HEK293T (cell line): ENCODE measurements around the gene ACADSB.

Source experiments
- BHLHE40 ChIP-seq: fragments of 450-650 bp; IDR thresholded peaks from 2 replicates; pipeline ENCODE4 v1.6.1; 2016; ENCODE audit warnings: mild to moderate bottlenecking, moderate library complexity, borderline replicate concordance
- ELF4 ChIP-seq: fragments of 450-650 bp; IDR thresholded peaks from 2 replicates; pipeline ENCODE4 v1.6.1; 2017; ENCODE audit warnings: antibody characterized with exemption
- FOXA1 ChIP-seq: fragments of 450-650 bp; IDR thresholded peaks from 2 replicates; pipeline ENCODE4 v1.6.1; 2016; ENCODE audit warnings: mild to moderate bottlenecking
- FOXK2 ChIP-seq: fragments of 450-650 bp; IDR thresholded peaks from 2 replicates; pipeline ENCODE4 v1.6.1; 2016; ENCODE audit warnings: mild to moderate bottlenecking
- FOXM1 ChIP-seq: fragments of 450-650 bp; IDR thresholded peaks from 2 replicates; pipeline ENCODE4 v1.6.1; 2017; ENCODE audit warnings: mild to moderate bottlenecking, borderline replicate concordance
- PKNOX1 ChIP-seq: fragments of 450-650 bp; IDR thresholded peaks from 2 replicates; pipeline ENCODE4 v1.6.1; 2016
- SP1 ChIP-seq: fragments of 450-650 bp; IDR thresholded peaks from 2 replicates; pipeline ENCODE4 v1.6.1; 2017
- SUZ12 ChIP-seq: fragments of 450-650 bp; IDR thresholded peaks from 2 replicates; pipeline ENCODE4 v1.6.1; 2016; ENCODE audit warnings: mild to moderate bottlenecking
- TARDBP ChIP-seq: fragments of 450-650 bp; IDR thresholded peaks from 2 replicates; pipeline ENCODE4 v1.6.1; 2016
- ZNF384 ChIP-seq: fragments of 450-650 bp; IDR thresholded peaks from 2 replicates; pipeline ENCODE4 v1.6.1; 2016

GRCh38 chr10:123081896-123082295, 73.1 kb downstream of the ACADSB start:
- TF ChIP-seq SUZ12 (no peak), FOXM1 (no peak), FOXA1 (no peak), FOXK2 (no peak), SP1 (no peak), ZNF384 (no peak), BHLHE40 (no peak), ELF4 (no peak), TARDBP (no peak), PKNOX1 (no peak)
